T-helper 1 cell treated with Interleukin-12 subunit alpha and Interleukin-12 subunit beta and Interleukin-4 antibody, amounts not matched to agents 30 μg/mL and 1 μg/mL, for 36 hours (primary cell): ENCODE data around the gene VPS13D.

ENCODE experiments used
- H3K27ac Mint-ChIP-seq: one replicate; pipeline ENCODE4 v1.8.0; 2021; ENCODE audit warnings: mild to moderate bottlenecking, mixed read lengths
- H3K27me3 Mint-ChIP-seq: one replicate; pipeline ENCODE4 v1.8.0; 2021; ENCODE audit warnings: low read depth, mixed read lengths
- H3K36me3 Mint-ChIP-seq: one replicate; pipeline ENCODE4 v1.8.0; 2021; ENCODE audit warnings: low read depth, mixed read lengths
- H3K4me1 Mint-ChIP-seq: one replicate; pipeline ENCODE4 v1.8.0; 2021; ENCODE audit warnings: low read depth, mixed read lengths
- H3K4me3 Mint-ChIP-seq: one replicate; pipeline ENCODE4 v1.8.0; 2021; ENCODE audit warnings: mild to moderate bottlenecking, moderate library complexity, mixed read lengths
- H3K9me3 Mint-ChIP-seq: one replicate; pipeline ENCODE4 v1.8.0; 2021; ENCODE audit warnings: mixed read lengths

VPS13D gene

DNA sequence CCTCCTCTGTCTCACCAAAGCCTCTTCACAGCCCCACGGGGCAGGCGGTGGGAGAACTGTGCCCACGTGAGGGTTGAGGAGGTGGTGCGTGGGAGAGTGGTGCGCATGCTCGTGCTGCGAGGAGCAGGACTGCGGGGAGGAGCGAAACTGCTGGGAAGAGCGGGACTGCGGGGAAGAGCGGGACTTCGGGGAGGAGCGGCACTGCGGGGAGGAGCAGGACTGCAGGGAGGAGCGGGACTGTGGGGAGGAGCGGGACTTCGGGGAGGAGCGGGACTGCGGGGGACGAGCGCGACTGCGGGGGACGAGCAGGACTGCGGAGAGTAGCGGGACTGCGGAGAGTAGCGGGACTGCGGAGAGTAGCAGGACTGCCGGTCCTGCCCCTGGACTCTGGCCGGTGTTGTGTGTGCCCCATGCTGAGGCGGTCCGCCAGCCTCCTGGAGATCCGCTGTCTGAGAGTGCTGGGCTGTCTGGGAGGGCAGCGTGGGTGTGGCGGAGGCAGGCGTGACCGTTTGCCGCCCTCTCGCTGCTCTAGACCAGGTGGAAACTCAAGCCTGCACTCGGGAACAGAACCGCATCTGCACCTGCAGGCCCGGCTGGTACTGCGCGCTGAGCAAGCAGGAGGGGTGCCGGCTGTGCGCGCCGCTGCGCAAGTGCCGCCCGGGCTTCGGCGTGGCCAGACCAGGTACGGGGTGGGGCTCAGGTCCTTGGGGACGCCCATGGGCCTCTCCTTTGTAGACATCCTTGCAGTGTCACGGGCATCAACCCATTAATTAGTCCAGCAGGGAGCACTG, 38.4 kb upstream of the VPS13D start:
- Mint-ChIP-seq H3K27ac (peak overlapping the region; percentile 65), H3K4me1 (peaks cover 43% of the 10 kb centered on the region), H3K9me3 (no peaks in the 10 kb centered on the region)

GRCh38 chr1:12194666-12195216, 35.1 kb upstream of the VPS13D start:
- Mint-ChIP-seq H3K4me3 (no peak overlapping the region), H3K4me1 (peaks cover 32% of the 10 kb centered on the region), H3K27ac (peak overlapping the region; percentile 66), H3K9me3 (no peaks in the 10 kb centered on the region), H3K36me3 (peaks cover 55% of the 10 kb centered on the region), H3K27me3 (no peaks in the 10 kb centered on the region)

More for the DNA sequence above, 38.4 kb upstream of the VPS13D start:
- H3K27me3 Mint-ChIP-seq: no peaks in the 10 kb centered on the region
- H3K4me3 Mint-ChIP-seq: no peak overlapping the region
- peaks cover 53% of the 10 kb centered on the region for H3K36me3 Mint-ChIP-seq

DNA sequence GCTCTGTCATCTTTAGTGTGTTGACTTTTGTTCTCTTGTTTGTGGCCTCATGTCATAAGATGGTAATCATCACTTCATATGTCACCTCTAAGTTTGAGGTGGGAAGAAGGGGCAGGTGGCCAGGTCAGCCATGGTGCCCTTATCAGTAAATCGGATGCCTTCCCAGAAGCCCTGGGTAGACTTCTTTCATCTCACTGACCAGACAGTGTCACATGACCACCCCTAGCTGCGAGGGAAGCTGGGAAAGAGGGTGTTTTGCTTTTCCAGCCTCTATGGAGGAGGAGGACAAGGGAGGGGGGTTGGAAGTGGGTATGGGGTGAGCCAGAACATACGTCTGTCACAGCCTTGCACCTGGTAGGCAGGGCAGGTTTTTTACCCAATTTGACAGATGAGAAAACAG, 34.4 kb upstream of the VPS13D start:
- peaks cover 51% of the 10 kb centered on the region for H3K36me3 Mint-ChIP-seq
- H3K27me3 Mint-ChIP-seq: no peaks in the 10 kb centered on the region
- no peaks in the 10 kb centered on the region for H3K9me3 Mint-ChIP-seq
- no peak overlapping the region for H3K4me3 Mint-ChIP-seq
- H3K4me1 Mint-ChIP-seq: peaks cover 31% of the 10 kb centered on the region
- H3K27ac Mint-ChIP-seq: peak overlapping the region; percentile 50

DNA sequence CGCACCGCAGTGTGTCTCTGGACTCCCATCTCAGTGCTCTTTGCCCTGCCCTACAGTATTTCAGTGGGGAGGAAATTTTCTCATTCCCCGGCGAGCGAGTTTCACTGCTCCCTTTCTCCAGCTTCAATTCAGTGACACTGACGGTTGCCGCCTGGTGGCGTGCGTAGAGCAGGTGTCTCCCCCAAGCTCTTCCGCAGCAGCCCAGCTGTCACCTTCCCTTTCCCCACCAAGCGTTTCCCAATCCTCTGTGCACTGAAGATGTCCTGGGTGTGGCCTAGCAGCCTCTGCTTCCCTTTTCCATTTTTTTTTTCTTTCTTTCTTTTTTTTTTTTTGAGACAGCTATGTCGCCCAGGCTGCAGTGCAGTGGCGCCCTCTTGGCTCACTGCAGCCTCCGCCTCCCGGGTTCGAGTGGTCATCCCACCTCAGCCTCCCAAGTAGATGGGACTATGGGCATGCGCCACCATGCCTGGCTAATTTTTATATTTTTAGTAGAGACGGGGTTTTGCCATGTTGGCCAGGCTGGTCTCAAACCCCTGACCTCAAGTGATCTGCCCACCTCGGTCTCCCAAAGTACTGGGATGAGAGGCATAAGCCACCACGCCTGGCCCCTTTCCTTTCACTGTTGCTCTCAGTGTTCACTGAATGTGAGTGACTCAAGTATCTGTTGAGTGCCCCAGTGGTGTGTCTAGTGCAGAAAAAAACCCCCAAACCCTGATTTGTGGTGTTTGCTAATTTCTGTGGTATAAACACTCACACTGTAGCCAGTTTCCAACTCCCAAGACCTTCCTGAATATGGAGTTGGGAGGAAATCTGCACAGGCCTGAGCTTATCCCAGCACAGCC, 33.0 kb upstream of the VPS13D start:
- peak overlapping the region; percentile 45 for H3K27ac Mint-ChIP-seq
- H3K4me1 Mint-ChIP-seq: peaks cover 32% of the 10 kb centered on the region
- no peaks in the 10 kb centered on the region for H3K27me3 Mint-ChIP-seq
- H3K36me3 Mint-ChIP-seq: peaks cover 42% of the 10 kb centered on the region
- H3K9me3 Mint-ChIP-seq: no peaks in the 10 kb centered on the region
- no peak overlapping the region for H3K4me3 Mint-ChIP-seq

DNA sequence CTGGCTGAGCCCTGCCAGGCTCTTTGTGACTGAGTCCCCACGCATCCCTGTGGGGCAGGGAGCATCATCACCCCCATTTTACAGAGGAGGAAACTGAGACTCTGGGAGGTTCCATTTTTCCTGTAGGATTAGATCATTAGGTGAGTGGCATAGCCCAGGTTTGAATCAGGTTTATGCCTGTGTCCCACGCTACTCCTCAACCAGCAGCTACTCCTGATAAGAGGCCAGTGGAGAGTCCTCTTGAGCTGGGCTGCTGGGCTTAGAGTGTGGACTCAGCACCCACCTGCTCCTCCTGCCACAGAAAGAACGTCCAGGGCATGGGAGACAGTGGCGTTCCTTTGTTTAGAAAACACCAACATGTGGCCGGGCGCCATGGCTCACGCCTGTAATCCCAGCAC, 32.3 kb upstream of the VPS13D start:
- Mint-ChIP-seq H3K27me3 (no peaks in the 10 kb centered on the region), H3K4me1 (peaks cover 33% of the 10 kb centered on the region), H3K36me3 (peaks cover 41% of the 10 kb centered on the region), H3K9me3 (no peaks in the 10 kb centered on the region), H3K4me3 (no peak overlapping the region), H3K27ac (no peak overlapping the region)

- Mint-ChIP-seq H3K36me3 (peaks cover 38% of the 10 kb centered on the region), H3K4me3 (no peak overlapping the region), H3K27me3 (no peaks in the 10 kb centered on the region), H3K27ac (no peak overlapping the region), H3K4me1 (peaks cover 36% of the 10 kb centered on the region), H3K9me3 (no peaks in the 10 kb centered on the region)
Measured at GRCh38 chr1:12200208-12200607, 29.6 kb upstream of the VPS13D start.

- Mint-ChIP-seq H3K27ac (peak overlapping the region; percentile 57), H3K36me3 (peaks cover 38% of the 10 kb centered on the region), H3K4me1 (peaks cover 39% of the 10 kb centered on the region), H3K4me3 (no peak overlapping the region), H3K9me3 (no peaks in the 10 kb centered on the region), H3K27me3 (no peaks in the 10 kb centered on the region)
Measured at GRCh38 chr1:12201352-12202189, 28.3 kb upstream of the VPS13D start.

GRCh38 chr1:12202190-12202497, 27.7 kb upstream of the VPS13D start:
- H3K9me3 Mint-ChIP-seq: no peaks in the 10 kb centered on the region
- no peak overlapping the region for H3K4me3 Mint-ChIP-seq
- no peaks in the 10 kb centered on the region for H3K27me3 Mint-ChIP-seq
- peaks cover 39% of the 10 kb centered on the region for H3K4me1 Mint-ChIP-seq
- H3K36me3 Mint-ChIP-seq: peaks cover 33% of the 10 kb centered on the region
- H3K27ac Mint-ChIP-seq: peak overlapping the region; percentile 81

DNA sequence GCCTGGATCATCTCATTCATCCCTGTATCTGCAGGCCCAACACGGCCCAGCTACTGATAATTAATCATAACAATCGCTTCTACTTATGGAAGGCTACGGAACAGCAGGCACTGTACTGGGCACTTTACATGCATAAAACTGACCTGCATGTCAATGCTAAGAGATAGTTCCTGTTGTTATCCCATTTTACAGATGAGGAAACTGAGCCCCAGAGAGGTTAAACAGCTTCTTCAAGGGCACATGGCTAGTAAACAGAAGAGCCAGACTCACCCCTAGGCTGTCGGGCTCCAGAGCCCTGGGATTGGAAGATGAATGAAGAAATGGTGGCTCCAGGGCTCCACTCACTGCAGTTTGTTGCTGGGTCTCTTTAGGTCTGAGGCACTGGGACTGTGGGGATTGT, 27.3 kb upstream of the VPS13D start:
- Mint-ChIP-seq H3K27me3 (no peaks in the 10 kb centered on the region), H3K9me3 (no peaks in the 10 kb centered on the region), H3K27ac (peak overlapping the region; percentile 81), H3K4me1 (peaks cover 41% of the 10 kb centered on the region), H3K36me3 (peaks cover 32% of the 10 kb centered on the region), H3K4me3 (peak overlapping the region; percentile 28)

DNA sequence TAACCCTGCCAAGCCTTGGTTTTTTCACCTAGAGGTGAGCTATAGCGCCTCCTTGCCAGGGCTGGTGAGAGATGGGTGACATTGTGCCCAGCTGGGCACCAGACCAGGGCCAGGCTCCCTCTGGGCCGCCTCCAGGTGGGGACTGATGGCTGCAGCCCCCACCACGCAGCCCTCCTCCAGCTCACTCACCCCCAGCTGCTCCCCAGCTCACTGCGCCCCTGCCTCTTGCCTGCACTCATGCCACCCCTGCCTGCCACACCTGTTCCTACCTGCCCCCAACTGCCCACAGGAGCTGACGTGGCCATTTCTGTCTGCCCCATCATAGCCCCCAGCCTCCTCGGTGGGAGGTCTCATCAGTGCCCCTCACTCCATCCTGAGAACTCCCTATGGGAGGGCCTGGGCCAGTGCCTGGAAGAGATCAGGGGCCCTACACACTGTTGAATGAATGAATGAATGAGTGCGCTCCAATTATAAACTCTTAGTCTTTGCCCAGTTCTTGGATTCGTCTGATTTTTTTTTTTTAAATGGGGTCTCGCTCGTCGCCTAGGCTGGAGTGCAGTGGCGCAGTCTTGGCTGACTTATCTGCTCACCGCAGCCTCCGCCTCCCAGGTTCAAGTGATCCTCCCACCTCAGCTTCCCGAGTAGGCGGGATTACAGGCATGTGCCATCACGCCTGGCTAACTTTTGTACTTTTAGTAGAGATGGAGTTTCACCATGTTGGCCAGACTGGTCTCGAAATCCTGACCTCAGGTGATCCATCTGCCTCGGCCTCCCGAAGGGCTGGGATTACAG, 26.4 kb upstream of the VPS13D start:
- Mint-ChIP-seq H3K27ac (peak overlapping the region; percentile 81), H3K9me3 (no peaks in the 10 kb centered on the region), H3K4me1 (peaks cover 45% of the 10 kb centered on the region), H3K36me3 (peaks cover 35% of the 10 kb centered on the region), H3K27me3 (no peaks in the 10 kb centered on the region), H3K4me3 (no peak overlapping the region)

GRCh38 chr1:12204140-12204539, 25.7 kb upstream of the VPS13D start:
- Mint-ChIP-seq H3K27ac (peak overlapping the region; percentile 67), H3K4me3 (no peak overlapping the region), H3K36me3 (peaks cover 38% of the 10 kb centered on the region), H3K9me3 (no peaks in the 10 kb centered on the region), H3K4me1 (peaks cover 50% of the 10 kb centered on the region), H3K27me3 (no peaks in the 10 kb centered on the region)

GRCh38 chr1:12204754-12205658, 24.8 kb upstream of the VPS13D start:
- Mint-ChIP-seq H3K4me1 (peaks cover 50% of the 10 kb centered on the region), H3K27ac (peak overlapping the region; percentile 63), H3K4me3 (no peak overlapping the region), H3K27me3 (no peaks in the 10 kb centered on the region), H3K9me3 (no peaks in the 10 kb centered on the region), H3K36me3 (peaks cover 40% of the 10 kb centered on the region)

DNA sequence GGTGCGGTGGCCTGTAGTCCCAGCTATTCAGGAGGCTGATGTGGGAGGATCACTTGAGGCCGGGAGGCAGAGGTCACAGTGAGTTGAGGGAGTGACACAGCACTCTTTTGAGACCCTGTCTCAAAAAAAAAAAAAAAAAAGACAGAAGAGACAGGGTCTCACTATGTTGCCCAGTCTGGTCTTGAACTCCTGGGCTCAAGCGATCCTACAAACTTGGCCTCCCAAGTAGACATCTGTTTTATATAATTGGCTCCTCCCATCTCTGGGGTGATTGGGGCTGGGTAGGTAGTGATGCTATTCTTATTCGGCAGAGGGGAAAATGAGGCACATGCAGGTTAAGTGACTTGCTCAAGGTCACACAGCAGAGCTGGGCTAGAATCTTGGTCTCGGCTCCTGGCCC, 23.6 kb upstream of the VPS13D start:
- H3K9me3 Mint-ChIP-seq: no peaks in the 10 kb centered on the region
- H3K36me3 Mint-ChIP-seq: peaks cover 43% of the 10 kb centered on the region
- peaks cover 53% of the 10 kb centered on the region for H3K4me1 Mint-ChIP-seq
- H3K27me3 Mint-ChIP-seq: no peaks in the 10 kb centered on the region
- peak overlapping the region; percentile 65 for H3K27ac Mint-ChIP-seq
- no peak overlapping the region for H3K4me3 Mint-ChIP-seq
